Measurements from ENCODE around the gene SCGB1C1. TPM values are rescaled to one million over a fixed set of nuclear protein-coding genes. Genes with fewer than 3 reads are reported as not detected.
"Not testable (repeated sequence)": the region's sequence is repeated elsewhere in the genome, so short reads cannot be mapped to it uniquely, and the experiment has no call there.

Gene SCGB1C1
- not detected in 2 replicates for polyA plus RNA-seq (2013)

GRCh38 chr11:192674-193128 lies at the start of gene SCGB1C1:
TSS of gene SCGB1C1 (plus strand) at chr11:193078. CDS start at chr11:193100, 22 bp downstream.
- H3K4ac ChIP-seq (ENCODE audit: low read depth, low read length); H2AK5ac ChIP-seq (ENCODE audit: low read length); H2AFZ ChIP-seq (ENCODE audit: insufficient read depth, low read length, poor library complexity); H3K27ac ChIP-seq (ENCODE audit: low read depth, low read length); H3K14ac ChIP-seq (ENCODE audit: low read length); H3K4me2 ChIP-seq (ENCODE audit: low read length); H3K9ac ChIP-seq (ENCODE audit: low read length); H4K12ac ChIP-seq (ENCODE audit: low read depth, low read length); H2BK5ac ChIP-seq (ENCODE audit: low read depth, low read length, poor library complexity); H3K79me2 ChIP-seq (ENCODE audit: control insufficient read depth, insufficient read depth, low read length, poor library complexity); DNase-seq; H3K79me1 ChIP-seq (ENCODE audit: low read length); H3K9me3 ChIP-seq (ENCODE audit: insufficient read depth, low read depth, low read length); H3K4me1 ChIP-seq (ENCODE audit: control insufficient read depth in 1 of 2, insufficient read depth in 2 of 2, low read length in 2 of 2); H3K27me3 ChIP-seq (ENCODE audit: insufficient read depth, low read length); H3K4me3 ChIP-seq (ENCODE audit: low read depth, low read length); H2BK12ac ChIP-seq (ENCODE audit: low read length); H2BK120ac ChIP-seq (ENCODE audit: insufficient read depth, low read length, poor library complexity); H4K91ac ChIP-seq (ENCODE audit: low read depth, low read length); H3K18ac ChIP-seq (ENCODE audit: low read length); H4K8ac ChIP-seq (ENCODE audit: low read depth, low read length); H3K23ac ChIP-seq (ENCODE audit: low read length); H3K36me3 ChIP-seq (ENCODE audit: control insufficient read depth in 1 of 2, insufficient read depth in 2 of 2, low read length in 2 of 2): not testable (repeated sequence)
- no CpG with 5 or more reads among the region's 11 CpGs for WGBS (ENCODE audit: extremely low coverage, insufficient coverage, insufficient read length)

GRCh38 chr11:180242-180641 lies 12.6 kb upstream of the SCGB1C1 start:
- not testable (repeated sequence) for H3K36me3 ChIP-seq (ENCODE audit: control insufficient read depth in 1 of 2, insufficient read depth in 2 of 2, low read length in 2 of 2); H3K27me3 ChIP-seq (ENCODE audit: insufficient read depth, low read length)
- WGBS (ENCODE audit: extremely low coverage, insufficient coverage, insufficient read length): no CpG with 5 or more reads among the region's 13 CpGs

GRCh38 chr11:189200-189783 lies 3.6 kb upstream of the SCGB1C1 start:
- H2BK12ac ChIP-seq (ENCODE audit: low read length); H3K14ac ChIP-seq (ENCODE audit: low read length); H3K27me3 ChIP-seq (ENCODE audit: insufficient read depth, low read length); H3K4me1 ChIP-seq (ENCODE audit: control insufficient read depth in 1 of 2, insufficient read depth in 2 of 2, low read length in 2 of 2); H3K79me1 ChIP-seq (ENCODE audit: low read length); H2AFZ ChIP-seq (ENCODE audit: insufficient read depth, low read length, poor library complexity); H2BK120ac ChIP-seq (ENCODE audit: insufficient read depth, low read length, poor library complexity); H3K27ac ChIP-seq (ENCODE audit: low read depth, low read length); H3K4me2 ChIP-seq (ENCODE audit: low read length); H3K4ac ChIP-seq (ENCODE audit: low read depth, low read length); H3K9ac ChIP-seq (ENCODE audit: low read length); H2BK5ac ChIP-seq (ENCODE audit: low read depth, low read length, poor library complexity); H3K23ac ChIP-seq (ENCODE audit: low read length); H4K8ac ChIP-seq (ENCODE audit: low read depth, low read length); H3K79me2 ChIP-seq (ENCODE audit: control insufficient read depth, insufficient read depth, low read length, poor library complexity); H3K9me3 ChIP-seq (ENCODE audit: insufficient read depth, low read depth, low read length); H4K12ac ChIP-seq (ENCODE audit: low read depth, low read length); H3K4me3 ChIP-seq (ENCODE audit: low read depth, low read length); H3K18ac ChIP-seq (ENCODE audit: low read length); H4K91ac ChIP-seq (ENCODE audit: low read depth, low read length); H3K36me3 ChIP-seq (ENCODE audit: control insufficient read depth in 1 of 2, insufficient read depth in 2 of 2, low read length in 2 of 2); H2AK5ac ChIP-seq (ENCODE audit: low read length): not testable (repeated sequence)
- DNase-seq: peak; percentile 94 to 95
- no CpG with 5 or more reads among the region's 55 CpGs for WGBS (ENCODE audit: extremely low coverage, insufficient coverage, insufficient read length)

More at GRCh38 chr11:180242-180641, 12.6 kb upstream of the SCGB1C1 start:
- H2BK120ac ChIP-seq (ENCODE audit: insufficient read depth, low read length, poor library complexity); H4K8ac ChIP-seq (ENCODE audit: low read depth, low read length); H2AFZ ChIP-seq (ENCODE audit: insufficient read depth, low read length, poor library complexity); H3K79me2 ChIP-seq (ENCODE audit: control insufficient read depth, insufficient read depth, low read length, poor library complexity); H3K9ac ChIP-seq (ENCODE audit: low read length); H2BK12ac ChIP-seq (ENCODE audit: low read length); H4K91ac ChIP-seq (ENCODE audit: low read depth, low read length); H3K4me1 ChIP-seq (ENCODE audit: control insufficient read depth in 1 of 2, insufficient read depth in 2 of 2, low read length in 2 of 2); H3K4me2 ChIP-seq (ENCODE audit: low read length); H4K12ac ChIP-seq (ENCODE audit: low read depth, low read length); H2AK5ac ChIP-seq (ENCODE audit: low read length); H3K4me3 ChIP-seq (ENCODE audit: low read depth, low read length); H3K27ac ChIP-seq (ENCODE audit: low read depth, low read length); DNase-seq; H2BK5ac ChIP-seq (ENCODE audit: low read depth, low read length, poor library complexity); H3K14ac ChIP-seq (ENCODE audit: low read length); H3K23ac ChIP-seq (ENCODE audit: low read length); H3K9me3 ChIP-seq (ENCODE audit: insufficient read depth, low read depth, low read length); H3K79me1 ChIP-seq (ENCODE audit: low read length); H3K18ac ChIP-seq (ENCODE audit: low read length); H3K4ac ChIP-seq (ENCODE audit: low read depth, low read length): not testable (repeated sequence)

GRCh38 chr11:189843-190311 lies 3.0 kb upstream of the SCGB1C1 start:
- not testable (repeated sequence) for H2BK5ac ChIP-seq (ENCODE audit: low read depth, low read length, poor library complexity); H3K9ac ChIP-seq (ENCODE audit: low read length); H2AK5ac ChIP-seq (ENCODE audit: low read length); H3K4me3 ChIP-seq (ENCODE audit: low read depth, low read length); H4K91ac ChIP-seq (ENCODE audit: low read depth, low read length); H3K4me2 ChIP-seq (ENCODE audit: low read length); H3K79me1 ChIP-seq (ENCODE audit: low read length); H3K4me1 ChIP-seq (ENCODE audit: control insufficient read depth in 1 of 2, insufficient read depth in 2 of 2, low read length in 2 of 2); H3K36me3 ChIP-seq (ENCODE audit: control insufficient read depth in 1 of 2, insufficient read depth in 2 of 2, low read length in 2 of 2); H3K18ac ChIP-seq (ENCODE audit: low read length); H3K4ac ChIP-seq (ENCODE audit: low read depth, low read length); H3K9me3 ChIP-seq (ENCODE audit: insufficient read depth, low read depth, low read length); H3K23ac ChIP-seq (ENCODE audit: low read length); H3K27ac ChIP-seq (ENCODE audit: low read depth, low read length); H2BK120ac ChIP-seq (ENCODE audit: insufficient read depth, low read length, poor library complexity); H2AFZ ChIP-seq (ENCODE audit: insufficient read depth, low read length, poor library complexity); H3K27me3 ChIP-seq (ENCODE audit: insufficient read depth, low read length); H4K12ac ChIP-seq (ENCODE audit: low read depth, low read length); H2BK12ac ChIP-seq (ENCODE audit: low read length); H3K79me2 ChIP-seq (ENCODE audit: control insufficient read depth, insufficient read depth, low read length, poor library complexity); DNase-seq; H3K14ac ChIP-seq (ENCODE audit: low read length); H4K8ac ChIP-seq (ENCODE audit: low read depth, low read length)
- no CpG with 5 or more reads among the region's 25 CpGs for WGBS (ENCODE audit: extremely low coverage, insufficient coverage, insufficient read length)
